Neuronal stem cell (in vitro differentiated cells): ENCODE measurements around the gene PANX1.

Experiments used
- DNase-seq: peaks from one replicate; pipeline ENCODE4 v3.0.0-alpha.2; 2013; ENCODE audit warnings: low spot score
- H2AFZ ChIP-seq: one replicate; pipeline ENCODE4 v1.6.1; 2013; ENCODE audit warnings: mild to moderate bottlenecking, low read length, inconsistent platforms
- H2AK5ac ChIP-seq: 2 replicates; pipeline ENCODE4 v1.6.1; 2013; ENCODE audit warnings: low read depth, mild to moderate bottlenecking, inconsistent platforms, low read length, moderate library complexity, mixed read lengths
- H2BK120ac ChIP-seq: 2 replicates; pipeline ENCODE4 v1.6.1; 2013; ENCODE audit warnings: low read depth, mild to moderate bottlenecking, inconsistent platforms, low read length, moderate library complexity, mixed read lengths
- H2BK12ac ChIP-seq: one replicate; pipeline ENCODE4 v1.6.1; 2013; ENCODE audit warnings: low read length, inconsistent platforms
- H2BK15ac ChIP-seq: 2 replicates; pipeline ENCODE4 v1.6.1; 2013; ENCODE audit warnings: mild to moderate bottlenecking, low read length, inconsistent platforms, mixed read lengths
- H2BK5ac ChIP-seq: one replicate; pipeline ENCODE4 v1.6.1; 2013; ENCODE audit warnings: inconsistent platforms, mild to moderate bottlenecking, low read length, moderate library complexity
- H3K14ac ChIP-seq: one replicate; pipeline ENCODE4 v1.6.1; 2013; ENCODE audit warnings: low read length, inconsistent platforms
- H3K18ac ChIP-seq: 2 replicates; pipeline ENCODE4 v1.6.1; 2013; ENCODE audit warnings: low read length, inconsistent platforms
- H3K23ac ChIP-seq: 2 replicates; pipeline ENCODE4 v1.6.1; 2013; ENCODE audit warnings: low read depth, mild to moderate bottlenecking, mixed read lengths, low read length, inconsistent platforms; ENCODE audit not compliant: poor library complexity
- H3K27ac ChIP-seq: replicated peaks from 3 replicates; pipeline ENCODE4 v1.5.1; 2013; ENCODE audit warnings: low read length, inconsistent platforms
- H3K27me3 ChIP-seq, 3 experiments: 2 replicates each; pipeline ENCODE4 v1.6.1; 2013; ENCODE audit warnings: low read length in 3 of 3, mild to moderate bottlenecking in 2 of 3, inconsistent platforms in 1 of 3, low read depth in 1 of 3, mixed read lengths in 1 of 3, moderate library complexity in 1 of 3; ENCODE audit not compliant: control insufficient read depth in 3 of 3, insufficient read depth in 3 of 3
- H3K36me3 ChIP-seq, 2 donors: replicated peaks in 1 of 2; 2 replicates each; pipeline ENCODE4 v1.6.1; 2013; ENCODE audit warnings: low read length in 2 of 2; ENCODE audit not compliant: control insufficient read depth in 2 of 2, insufficient read depth in 2 of 2
- H3K4ac ChIP-seq: 2 replicates; pipeline ENCODE4 v1.6.1; 2013; ENCODE audit warnings: inconsistent platforms, mild to moderate bottlenecking, low read length, moderate library complexity
- H3K4me1 ChIP-seq, 2 donors: 1 replicate in 1 of 2; 2 replicates in 1 of 2; pipeline ENCODE4 v1.6.1; 2013; ENCODE audit warnings: low read length in 2 of 2, low read depth in 1 of 2; ENCODE audit not compliant: control insufficient read depth in 2 of 2, insufficient read depth in 1 of 2
- H3K4me2 ChIP-seq: one replicate; pipeline ENCODE4 v1.6.1; 2013; ENCODE audit warnings: mild to moderate bottlenecking, low read length, inconsistent platforms; ENCODE audit not compliant: insufficient read depth, poor library complexity, severe bottlenecking
- H3K4me3 ChIP-seq, 2 donors: 2 replicates each; pipeline ENCODE4 v1.5.1; 2013; ENCODE audit warnings: low read length in 2 of 2, mild to moderate bottlenecking in 2 of 2, inconsistent platforms in 1 of 2, moderate library complexity in 1 of 2
- H3K79me1 ChIP-seq: one replicate; pipeline ENCODE4 v1.6.1; 2013; ENCODE audit warnings: low read depth, mild to moderate bottlenecking, inconsistent platforms, low read length, moderate library complexity
- H3K9ac ChIP-seq: one replicate; pipeline ENCODE4 v1.6.1; 2013; ENCODE audit warnings: mild to moderate bottlenecking, low read depth, low read length, inconsistent platforms; ENCODE audit not compliant: poor library complexity
- H3K9me3 ChIP-seq, 2 donors: replicated peaks in 1 of 2; 2 replicates each; pipeline versions ENCODE3 to v1.6.1; 2013; ENCODE audit warnings: low read length in 2 of 2, mild to moderate bottlenecking in 2 of 2, inconsistent platforms in 1 of 2, low read depth in 1 of 2, mixed read lengths in 1 of 2, moderate library complexity in 1 of 2; ENCODE audit not compliant: control insufficient read depth in 2 of 2, insufficient read depth in 1 of 2
- H4K8ac ChIP-seq: one replicate; pipeline ENCODE4 v1.6.1; 2013; ENCODE audit warnings: low read depth, mild to moderate bottlenecking, inconsistent platforms, low read length, moderate library complexity
- H4K91ac ChIP-seq: one replicate; pipeline ENCODE4 v1.6.1; 2013; ENCODE audit warnings: low read length, low read depth, mild to moderate bottlenecking, inconsistent platforms; ENCODE audit not compliant: poor library complexity
- WGBS, 2 donors: extraction: QIAGEN DNeasy Blood & Tissue Kit; methylation state at CpG; one replicate each; pipeline ENCODE4 v1.1.7; 2013; ENCODE audit warnings: missing lambda C conversion rate in 2 of 2, mixed read lengths in 1 of 2; ENCODE audit not compliant: insufficient read length in 2 of 2, insufficient replicate concordance in 1 of 2; ENCODE audit errors: extremely low coverage in 2 of 2; 5-methylcytosine and 5-hydroxymethylcytosine counted together

The PANX1 gene

GRCh38 chr11:94133752-94134151, 5.1 kb downstream of the PANX1 start:
- Histone ChIP-seq H3K18ac (no peak overlapping the region), H3K36me3 (peaks cover 0 to 14% of the 10 kb centered on the region in 2 donors), H3K4ac (no peak overlapping the region), H3K9me3 (no peaks in the 10 kb centered on the region), H3K4me2 (no peak overlapping the region), H3K14ac (no peak overlapping the region), H3K27ac (no peak overlapping the region), H3K79me1 (peaks cover 15% of the 10 kb centered on the region), H2AFZ (no peak overlapping the region), H3K27me3 (no peaks in the 10 kb centered on the region), H4K91ac (no peak overlapping the region), H2BK12ac (no peak overlapping the region), H3K4me3 (no peak overlapping the region), H3K23ac (no peak overlapping the region), H2BK120ac (no peak overlapping the region), H2AK5ac (no peak overlapping the region), H2BK5ac (no peak overlapping the region), H4K8ac (no peak overlapping the region), H3K9ac (no peak overlapping the region), H3K4me1 (peaks cover 7 to 12% of the 10 kb centered on the region in 2 donors), H2BK15ac (no peak overlapping the region)
- WGBS, 2 donors, result no CpG with 5 or more reads among the region's 4 CpGs
- no peak for DNase-seq

- no peak overlapping the region for H3K18ac ChIP-seq
- H2BK120ac ChIP-seq, result no peak overlapping the region
- DNase-seq, result no peak
- no peak overlapping the region for H2BK5ac ChIP-seq
- H3K14ac ChIP-seq, result no peak overlapping the region
- H2BK12ac ChIP-seq, result no peak overlapping the region
- peaks cover 10% of the 10 kb centered on the region for H3K79me1 ChIP-seq
- H4K91ac ChIP-seq, result no peak overlapping the region
- no peaks in the 10 kb centered on the region for H3K9me3 ChIP-seq
- no CpG with 5 or more reads among the region's 10 CpGs for WGBS, 2 donors
- no peak overlapping the region for H2AFZ ChIP-seq
- no peak overlapping the region for H3K27ac ChIP-seq
- no peak overlapping the region for H3K4me3 ChIP-seq
- H2BK15ac ChIP-seq, result no peak overlapping the region
- no peak overlapping the region for H3K4me2 ChIP-seq
- H4K8ac ChIP-seq, result no peak overlapping the region
- H3K27me3 ChIP-seq, result no peaks in the 10 kb centered on the region
- no peak overlapping the region for H3K9ac ChIP-seq
- no peak overlapping the region for H2AK5ac ChIP-seq
- peak overlapping the region; percentile 77 for H3K23ac ChIP-seq
- peaks cover 0 to 14% of the 10 kb centered on the region in 2 donors for H3K36me3 ChIP-seq
- no peak overlapping the region for H3K4ac ChIP-seq
- H3K4me1 ChIP-seq, result peaks cover 11 to 15% of the 10 kb centered on the region in 2 donors
Observed at GRCh38 chr11:94134651-94135512, 6.2 kb downstream of the PANX1 start.

GRCh38 chr11:94139416-94139815, 10.8 kb downstream of the PANX1 start:
- no peaks in the 10 kb centered on the region for H3K9me3 ChIP-seq
- DNase-seq, result peak; percentile 56
- H2BK15ac ChIP-seq, result no peak overlapping the region
- H2AK5ac ChIP-seq, result no peak overlapping the region
- no peak overlapping the region for H2AFZ ChIP-seq
- no peak overlapping the region for H4K91ac ChIP-seq
- peaks cover 15 to 16% of the 10 kb centered on the region in 2 donors for H3K4me1 ChIP-seq
- no peak overlapping the region for H3K4me3 ChIP-seq
- H3K4ac ChIP-seq, result no peak overlapping the region
- H2BK12ac ChIP-seq, result no peak overlapping the region
- no CpG with 5 or more reads among the region's 4 CpGs for WGBS, 2 donors
- no peaks in the 10 kb centered on the region for H3K27me3 ChIP-seq
- H4K8ac ChIP-seq, result no peak overlapping the region
- H3K23ac ChIP-seq, result no peak overlapping the region
- no peak overlapping the region for H3K18ac ChIP-seq
- H3K79me1 ChIP-seq, result peaks cover 11% of the 10 kb centered on the region
- H2BK120ac ChIP-seq, result no peak overlapping the region
- no peak overlapping the region for H3K9ac ChIP-seq
- peaks cover 0 to 10% of the 10 kb centered on the region in 2 donors for H3K36me3 ChIP-seq
- no peak overlapping the region for H2BK5ac ChIP-seq
- no peak overlapping the region for H3K27ac ChIP-seq
- no peak overlapping the region for H3K4me2 ChIP-seq
- no peak overlapping the region for H3K14ac ChIP-seq

- Histone ChIP-seq H3K14ac (no peak overlapping the region), H3K4ac (no peak overlapping the region), H3K4me3 (no peak overlapping the region), H2BK5ac (no peak overlapping the region), H4K91ac (no peak overlapping the region), H3K4me2 (no peak overlapping the region), H2BK15ac (no peak overlapping the region), H2BK120ac (no peak overlapping the region), H3K27me3 (no peaks in the 10 kb centered on the region), H3K27ac (no peak overlapping the region), H2AFZ (no peak overlapping the region), H3K9ac (no peak overlapping the region), H3K4me1 (peaks cover 15 to 16% of the 10 kb centered on the region in 2 donors), H3K36me3 (peaks cover 0 to 6% of the 10 kb centered on the region in 2 donors), H2BK12ac (no peak overlapping the region), H3K23ac (no peak overlapping the region), H2AK5ac (no peak overlapping the region), H3K9me3 (no peaks in the 10 kb centered on the region), H3K18ac (no peak overlapping the region), H4K8ac (no peak overlapping the region), H3K79me1 (peaks cover 10% of the 10 kb centered on the region)
- DNase-seq, result no peak
- WGBS, 2 donors, result no CpG with 5 or more reads among the region's 2 CpGs
Observed at GRCh38 chr11:94140154-94140655, 11.6 kb downstream of the PANX1 start.
